NCI-H1048 (cell line): ENCODE data around the gene SSH2.
"Not testable (repeated sequence)": the region's sequence is repeated elsewhere in the genome, so short reads cannot be mapped to it uniquely, and the experiment has no call there.

Experiments
- DNase-seq: peaks from one replicate; lab custom pipeline; 2025; lab: John Stamatoyannopoulos, UW

SSH2 gene

DNA sequence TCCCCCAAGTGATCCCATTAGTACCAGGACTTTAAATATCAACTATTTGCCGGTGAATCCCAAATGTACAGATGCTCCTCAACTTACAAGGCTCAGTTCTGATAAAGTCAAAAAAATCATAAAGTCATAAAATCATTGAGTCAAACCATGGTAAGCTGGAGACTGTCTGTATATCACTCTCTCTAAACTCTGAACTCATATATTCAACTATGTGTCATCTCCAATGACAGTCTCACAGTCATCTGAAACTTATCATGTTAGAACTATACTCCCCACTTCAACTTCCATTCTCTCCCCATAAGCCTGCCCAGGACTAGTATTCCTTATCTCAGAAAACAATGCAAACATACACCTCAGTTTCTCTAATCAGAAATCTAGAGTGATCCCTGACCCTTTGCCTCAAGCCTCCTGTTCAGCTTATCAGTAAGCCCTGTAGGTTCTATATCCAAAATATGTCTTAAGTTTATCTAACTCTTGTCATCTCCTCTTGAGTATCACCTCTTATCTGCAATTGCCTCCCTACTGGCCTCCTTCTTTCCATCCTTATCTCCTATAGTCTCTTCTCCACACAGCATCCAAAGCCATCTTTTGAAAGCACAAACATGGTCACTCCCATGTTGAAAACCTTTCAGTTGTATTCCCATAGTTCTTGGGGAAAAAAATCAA is 55.0 kb downstream of the SSH2 start:
- DNase-seq = no peak

DNA sequence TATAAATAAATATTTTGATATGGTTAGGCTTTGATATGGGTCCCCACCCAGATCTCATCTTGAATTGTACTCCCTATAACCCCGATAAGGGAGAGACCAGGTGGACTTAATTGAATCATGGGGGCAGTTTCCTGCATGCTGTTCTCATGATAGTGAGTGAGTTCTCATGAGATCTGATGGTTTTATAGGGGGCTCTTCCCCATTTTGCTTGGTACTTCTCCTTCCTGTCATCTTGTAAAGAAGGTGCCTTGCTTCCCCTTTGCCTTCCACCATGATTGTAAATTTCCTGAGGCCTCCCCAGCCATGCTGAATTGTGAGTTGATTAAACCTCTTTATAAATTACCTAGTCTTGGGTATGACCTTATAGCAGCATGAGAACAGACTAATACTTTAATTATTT is 55.7 kb downstream of the SSH2 start:
- not testable (repeated sequence) for DNase-seq

DNA sequence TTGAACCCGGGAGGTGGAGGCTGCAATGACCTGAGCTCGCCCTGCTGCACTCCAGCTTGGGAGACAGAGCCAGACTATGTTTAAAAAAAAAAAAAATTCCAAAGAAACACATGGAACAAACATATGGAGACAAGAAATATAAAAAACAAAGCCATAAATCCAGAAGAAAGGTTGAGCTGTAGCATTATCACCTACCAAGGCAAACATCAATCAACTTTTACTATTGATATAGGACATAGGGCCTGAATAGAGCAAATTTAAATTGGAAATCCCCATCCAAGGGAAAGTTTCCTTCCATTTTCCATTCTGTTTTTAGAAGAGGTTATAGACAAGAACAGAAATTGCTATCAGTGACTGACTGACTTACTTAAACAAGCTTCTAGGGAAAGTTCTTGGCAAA is 56.6 kb downstream of the SSH2 start:
- no peak for DNase-seq

DNA sequence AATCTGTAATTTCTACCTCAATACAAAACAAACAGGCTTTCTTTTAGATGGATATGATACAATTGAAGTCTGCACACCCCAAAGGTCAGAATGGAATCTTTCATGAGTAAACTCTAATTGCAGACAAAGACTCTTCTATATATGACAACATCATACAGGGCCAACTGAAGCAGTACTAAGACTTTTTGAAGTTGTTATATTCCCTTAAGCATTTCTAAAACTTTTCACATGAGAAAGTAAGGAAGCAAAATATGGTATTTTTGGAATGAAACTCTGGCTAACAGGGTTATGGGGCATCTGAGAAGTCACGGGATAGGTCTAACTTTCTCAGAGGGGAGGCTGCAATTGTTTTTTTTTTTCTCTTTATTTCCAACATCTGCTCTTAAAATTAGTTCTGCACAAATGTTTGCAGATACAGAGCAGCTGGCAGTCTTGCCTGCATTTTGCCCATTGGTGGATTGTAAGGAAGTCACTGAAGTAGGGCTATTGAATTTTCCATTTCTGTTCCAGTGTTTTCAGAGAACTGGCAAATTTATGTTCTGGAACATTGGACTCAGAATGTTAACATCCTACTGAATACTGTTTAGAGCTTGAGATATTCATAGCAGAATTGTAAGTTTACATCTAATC is 59.1 kb downstream of the SSH2 start:
- no peak for DNase-seq

DNA sequence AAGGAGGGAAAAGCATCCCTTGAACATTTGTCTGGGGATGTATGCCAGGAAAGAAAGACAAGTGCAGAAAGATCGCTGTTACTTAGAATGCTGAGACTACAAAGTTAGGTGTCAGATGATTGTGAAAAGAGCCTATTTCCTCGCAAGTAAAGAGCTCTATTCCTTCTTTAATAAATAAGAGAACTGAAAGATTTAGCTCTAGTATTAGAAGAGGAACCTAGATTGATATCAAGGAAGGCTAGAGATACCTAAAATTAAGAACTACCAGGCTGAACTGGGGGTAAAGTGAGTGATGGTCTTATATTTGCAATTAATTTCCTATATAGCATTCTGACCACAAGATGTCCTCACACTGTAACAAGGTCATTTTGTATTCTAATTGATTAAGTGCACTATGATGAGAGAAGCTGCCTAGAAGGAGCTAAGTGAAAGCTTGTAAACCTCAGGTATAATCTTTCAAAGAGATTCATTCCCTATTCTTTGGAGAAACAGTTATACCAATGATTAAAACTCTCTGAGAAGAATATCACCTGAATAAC is 62.3 kb downstream of the SSH2 start:
- DNase-seq = no peak

DNA sequence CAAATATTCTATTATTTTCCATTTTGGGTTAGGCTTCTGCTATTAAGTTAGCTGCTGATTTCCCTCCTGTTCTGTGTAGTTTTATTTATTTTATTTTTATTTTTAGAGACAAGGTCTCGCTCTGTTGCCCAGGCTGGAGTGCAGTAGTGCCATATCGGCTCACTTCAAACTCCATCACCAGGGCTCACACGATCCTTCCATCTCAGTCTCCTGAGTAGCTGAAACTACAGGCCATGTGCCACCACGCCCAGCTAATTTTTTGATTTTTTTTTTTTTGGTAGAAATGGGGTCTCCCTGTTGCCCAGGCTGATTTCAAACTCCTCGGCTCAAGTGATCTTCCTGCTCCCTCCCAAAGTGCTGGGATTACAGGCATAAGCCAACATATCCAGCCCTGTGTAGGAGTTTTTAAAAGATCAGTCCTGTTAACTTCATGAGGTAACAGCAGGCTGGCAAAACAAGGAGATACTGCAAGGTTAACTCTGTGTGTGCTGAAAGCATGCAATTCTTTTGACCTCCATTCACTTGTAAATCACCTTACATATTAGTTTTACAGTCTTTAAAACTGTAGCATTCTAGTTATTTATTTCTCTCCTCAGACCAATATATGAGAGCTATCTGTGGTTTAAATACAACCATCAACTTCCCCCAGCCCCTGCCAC is 63.2 kb downstream of the SSH2 start:
- DNase-seq = no peak

DNA sequence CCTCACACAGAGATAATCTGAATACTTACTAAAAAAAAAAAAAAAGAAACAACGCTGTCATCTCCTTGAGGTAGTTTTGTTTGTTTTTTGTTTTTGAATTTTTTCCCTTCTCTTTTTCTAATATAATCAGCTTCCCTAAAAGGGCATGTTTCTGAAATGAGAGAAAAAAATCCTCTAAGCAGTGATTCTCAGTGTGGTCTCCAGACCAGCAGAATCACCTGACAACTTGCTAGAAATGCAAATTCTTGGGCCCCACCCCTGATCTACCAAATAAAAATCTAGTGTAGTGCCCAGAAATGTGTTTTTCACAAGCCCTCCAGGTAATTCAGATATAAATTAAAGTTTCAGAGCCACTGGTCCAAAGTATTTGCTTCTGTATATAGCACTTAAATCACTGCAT is 65.4 kb downstream of the SSH2 start:
- no peak for DNase-seq

DNA sequence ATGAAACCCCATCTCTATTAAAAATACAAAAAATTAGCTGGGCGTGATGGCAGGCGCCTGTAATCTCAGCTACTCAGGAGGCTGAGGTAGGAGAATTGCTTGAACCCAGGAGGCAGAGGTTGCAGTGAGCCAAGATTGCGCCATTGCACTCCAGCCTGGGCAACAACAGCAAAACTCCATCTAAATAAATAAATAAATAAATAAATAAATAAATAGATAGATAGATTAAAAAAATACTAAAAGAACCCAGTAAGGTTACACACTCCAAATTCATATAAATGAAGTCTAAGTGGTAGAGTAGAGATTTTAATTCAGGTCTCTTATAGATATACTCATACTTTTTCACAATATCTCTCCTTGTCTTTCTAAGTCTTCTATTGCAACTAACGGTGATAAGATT is 65.9 kb downstream of the SSH2 start:
- not testable (repeated sequence) for DNase-seq

DNA sequence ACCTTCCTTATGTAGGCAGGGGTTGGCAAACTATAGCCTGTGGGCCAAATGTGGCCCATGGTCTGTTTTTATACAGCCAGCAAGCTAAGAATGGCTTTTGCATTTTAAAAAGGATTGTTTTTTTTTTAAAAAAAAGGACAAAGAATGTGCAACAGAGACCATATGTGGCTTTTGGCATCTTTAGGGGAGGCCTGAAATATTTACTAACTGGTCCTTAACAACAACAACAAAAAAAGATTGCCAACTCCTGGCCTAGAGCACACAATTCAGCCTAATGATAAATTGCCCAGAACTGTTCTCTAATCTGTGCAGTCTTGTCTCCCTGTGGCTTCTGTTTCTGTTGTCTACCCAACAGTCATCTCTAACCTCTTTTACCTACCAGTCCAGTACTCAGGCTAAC is 67.1 kb downstream of the SSH2 start:
- no peak for DNase-seq

DNA sequence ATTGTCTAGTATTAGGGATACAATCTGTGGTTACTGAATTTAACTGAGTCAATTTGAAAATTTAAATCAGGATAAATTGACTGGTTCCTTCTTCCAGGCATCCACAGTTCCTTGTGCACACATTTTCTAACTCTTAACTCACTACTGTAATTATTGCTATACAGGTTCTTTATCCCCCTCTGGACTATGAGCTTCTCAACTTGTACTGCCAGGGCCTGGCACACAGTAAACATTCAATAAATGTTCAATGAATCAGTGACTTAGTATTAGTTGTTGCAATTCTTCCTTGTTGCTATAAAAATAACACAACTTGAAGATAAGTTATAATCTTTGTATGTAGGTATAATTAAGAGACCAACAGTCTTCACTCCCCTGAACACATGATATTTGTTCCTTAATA is 67.9 kb downstream of the SSH2 start:
- no peak for DNase-seq

DNA sequence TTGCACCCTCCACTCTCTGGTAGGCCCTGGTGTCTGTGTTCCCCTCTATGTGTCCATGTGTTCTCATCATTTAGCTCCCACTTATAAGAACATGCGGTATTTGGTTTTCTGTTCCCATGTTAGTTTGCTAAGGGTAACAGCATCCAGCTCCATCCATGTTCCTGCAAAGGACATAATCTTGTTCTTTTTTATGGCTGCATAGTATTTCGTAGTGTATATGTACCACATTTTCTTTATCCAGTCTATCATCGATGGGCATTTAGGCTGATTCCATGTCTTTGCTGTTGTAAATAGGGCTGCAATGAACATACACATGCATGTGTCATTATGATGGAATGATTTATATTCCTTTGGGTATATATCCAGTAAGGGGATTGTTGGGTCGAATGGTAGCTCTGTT is 70.6 kb downstream of the SSH2 start:
- not testable (repeated sequence) for DNase-seq

DNA sequence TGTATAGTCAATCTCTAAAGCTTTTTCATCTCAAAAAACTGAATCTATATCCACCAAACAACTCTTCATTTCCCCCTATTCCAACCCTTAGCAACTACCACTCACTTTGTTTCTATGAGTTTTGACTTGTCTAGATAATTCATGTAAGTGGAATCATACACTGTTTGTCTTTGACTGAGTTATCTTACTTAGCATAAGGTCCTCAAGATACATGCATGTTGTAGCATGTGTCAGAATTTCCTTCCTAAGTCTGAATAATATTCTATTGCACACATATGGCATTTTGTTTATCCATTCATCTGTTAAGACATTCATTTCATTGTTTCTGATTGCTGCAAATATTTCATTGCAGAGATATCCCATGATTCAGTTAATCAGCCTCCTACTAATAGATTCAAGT is 72.2 kb downstream of the SSH2 start:
- DNase-seq = no peak

DNA sequence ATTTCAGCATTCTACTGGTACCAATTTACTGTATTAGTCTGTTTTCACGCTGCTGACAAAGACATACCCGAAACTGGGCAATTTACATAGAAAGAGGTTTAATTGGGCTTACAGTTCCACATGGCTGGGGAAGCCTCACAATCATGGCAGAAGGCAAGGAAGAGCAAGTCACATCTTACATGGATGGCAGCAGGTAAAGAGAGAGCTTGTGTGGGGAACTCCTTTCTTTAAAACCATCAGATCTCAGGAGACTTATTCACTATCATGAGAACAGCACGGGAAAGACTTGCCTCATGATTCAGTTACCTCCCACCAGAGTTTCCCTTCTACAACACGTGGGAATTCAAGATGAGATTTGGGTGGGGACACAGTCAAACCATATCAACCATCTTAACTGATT is 72.9 kb downstream of the SSH2 start:
- DNase-seq = not testable (repeated sequence)

DNA sequence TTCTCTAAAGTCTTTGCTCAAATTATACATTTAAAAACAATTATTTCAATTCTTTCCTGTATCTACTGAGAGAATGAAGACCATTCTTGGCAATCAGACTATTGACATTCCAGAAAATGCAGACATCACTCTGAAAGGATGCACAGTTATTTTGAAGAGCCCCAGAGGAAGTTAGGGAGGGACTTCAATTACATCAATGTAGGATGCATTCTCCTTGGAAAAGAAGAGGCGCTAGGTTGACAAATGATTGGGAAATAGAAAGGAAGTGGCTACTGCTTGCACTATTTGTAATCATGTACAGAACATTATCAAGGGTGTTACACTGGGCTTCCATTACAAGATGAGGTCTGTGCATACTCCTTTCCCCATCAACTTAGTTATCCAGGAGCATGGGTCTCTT is 74.3 kb downstream of the SSH2 start:
- no peak for DNase-seq

DNA sequence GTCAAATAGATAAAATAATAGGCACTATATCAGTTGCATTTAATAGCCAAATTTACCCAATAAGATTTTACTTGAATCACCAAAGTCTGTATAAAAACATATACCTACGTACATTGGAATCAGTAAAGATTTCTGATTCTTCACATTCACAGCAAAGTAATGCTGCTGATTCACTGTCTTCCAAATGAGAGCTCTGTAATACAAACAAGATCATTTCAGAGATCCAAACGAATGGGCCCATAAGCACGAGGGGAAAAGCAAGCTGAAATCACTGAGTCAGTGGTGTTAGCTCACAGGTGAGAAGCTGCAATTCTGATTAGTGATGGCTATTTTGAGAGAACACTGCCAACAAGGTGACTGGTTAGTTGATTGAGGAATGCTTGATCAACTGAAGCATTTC is 81.3 kb downstream of the SSH2 start:
- DNase-seq = no peak

DNA sequence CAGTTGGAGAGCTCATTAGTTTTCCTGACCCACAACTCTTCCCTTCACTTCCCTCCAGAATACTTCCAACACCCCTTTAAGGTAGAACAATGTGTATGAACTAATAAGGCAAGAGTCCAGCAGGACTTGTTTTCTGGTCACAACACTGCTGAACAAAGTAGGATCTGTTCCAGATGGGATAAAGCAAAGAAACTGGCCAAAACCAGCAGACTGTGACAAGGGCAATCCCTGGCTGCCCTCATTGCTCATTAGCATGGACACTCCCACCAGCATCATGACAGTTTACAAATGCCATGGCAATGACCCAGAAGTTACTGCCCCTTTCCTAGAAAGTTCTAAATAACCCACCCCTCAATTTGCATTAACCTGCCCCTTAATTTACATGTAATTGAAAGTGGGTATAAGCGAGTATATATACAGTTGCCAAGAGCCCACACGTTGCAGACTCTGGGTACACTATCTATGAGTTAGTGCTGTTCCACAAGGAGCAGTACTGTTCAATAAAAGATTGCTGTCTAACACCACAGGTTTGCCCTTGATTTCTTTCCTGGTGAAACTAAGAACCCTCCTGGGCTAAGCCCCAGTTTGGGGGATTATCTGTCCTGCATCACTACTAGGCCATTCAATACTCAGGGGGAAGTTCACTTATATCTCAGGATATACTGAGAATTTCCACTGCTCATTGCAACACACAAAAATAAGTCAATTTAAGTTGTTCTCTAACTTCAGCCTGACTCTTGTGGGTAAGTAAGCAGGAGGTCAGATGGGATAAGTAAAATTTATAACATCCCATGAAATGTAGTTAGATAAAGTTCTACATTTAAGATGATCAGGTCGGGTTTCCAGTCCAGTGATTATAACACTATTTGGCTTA is 82.3 kb downstream of the SSH2 start:
- DNase-seq = no peak

DNA sequence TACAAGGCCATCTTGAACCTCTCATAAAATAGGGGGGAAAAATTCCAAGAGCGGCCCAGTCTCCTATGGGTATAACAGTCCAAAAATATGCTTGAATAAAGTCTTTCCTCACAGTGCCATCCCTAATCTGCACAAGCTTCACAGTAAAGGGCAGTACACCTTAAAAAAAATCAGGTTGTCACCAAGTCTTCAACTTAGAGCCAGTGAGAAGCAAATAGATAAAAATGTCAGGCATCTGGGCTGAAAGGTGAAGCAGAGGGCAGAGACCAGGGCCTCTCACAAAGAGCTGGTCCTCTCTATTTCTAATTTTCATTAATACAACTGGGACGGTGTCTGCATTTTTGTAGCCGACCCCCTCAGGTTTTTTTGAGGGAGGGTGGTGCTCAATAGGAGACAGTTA is 82.9 kb downstream of the SSH2 start:
- no peak for DNase-seq

DNA sequence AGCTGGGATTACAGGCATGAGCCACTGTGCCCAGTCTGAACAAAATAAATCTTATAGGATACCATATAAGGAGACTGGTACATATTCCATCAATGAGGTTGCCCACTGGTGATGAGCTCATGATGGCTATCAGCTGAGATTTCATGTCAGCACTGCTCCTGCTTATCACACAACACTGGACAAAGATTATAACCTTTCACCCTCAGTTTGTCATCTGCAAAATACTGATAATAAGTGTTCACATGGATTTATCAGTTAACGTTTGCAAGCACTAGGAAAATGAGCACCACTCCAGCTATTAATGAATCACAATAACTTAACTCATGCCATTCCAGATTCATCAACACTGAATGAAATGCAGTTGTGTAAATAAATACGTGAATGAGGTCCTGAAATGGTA is 83.7 kb downstream of the SSH2 start:
- DNase-seq = no peak

DNA sequence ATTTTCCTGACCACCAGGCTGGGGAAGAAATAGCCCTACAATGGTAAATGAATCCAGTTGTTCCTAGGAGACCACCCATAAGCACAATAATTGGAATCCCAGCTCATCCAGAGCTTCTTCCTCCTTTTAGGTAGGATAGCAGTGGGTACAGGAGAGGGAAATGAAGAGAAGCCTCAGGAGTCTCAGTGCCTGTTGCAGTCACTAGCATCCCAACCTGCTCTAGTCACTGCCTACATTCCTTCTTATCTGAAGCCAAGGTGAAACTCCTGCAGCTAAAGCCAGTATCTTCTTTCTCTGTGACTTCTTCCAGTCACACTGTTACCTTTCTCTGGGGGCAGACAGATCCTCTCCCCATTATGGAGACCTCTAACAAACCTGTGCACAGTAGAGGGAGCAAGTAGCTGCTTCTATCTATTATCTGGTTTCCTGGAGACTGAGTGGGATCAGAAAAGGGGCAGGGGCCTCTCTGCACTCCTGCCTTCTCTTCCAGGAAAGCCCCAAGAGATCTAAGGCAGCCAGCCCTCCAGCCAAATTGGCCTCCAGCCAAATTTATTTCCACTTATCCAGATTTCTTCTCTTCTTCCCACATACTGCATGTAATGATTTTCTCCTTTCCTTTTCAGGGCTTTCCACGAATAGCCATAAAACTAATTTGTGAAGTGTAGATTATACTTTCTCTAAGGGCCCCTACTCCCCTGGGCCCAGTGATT is 85.5 kb downstream of the SSH2 start:
- no peak for DNase-seq

DNA sequence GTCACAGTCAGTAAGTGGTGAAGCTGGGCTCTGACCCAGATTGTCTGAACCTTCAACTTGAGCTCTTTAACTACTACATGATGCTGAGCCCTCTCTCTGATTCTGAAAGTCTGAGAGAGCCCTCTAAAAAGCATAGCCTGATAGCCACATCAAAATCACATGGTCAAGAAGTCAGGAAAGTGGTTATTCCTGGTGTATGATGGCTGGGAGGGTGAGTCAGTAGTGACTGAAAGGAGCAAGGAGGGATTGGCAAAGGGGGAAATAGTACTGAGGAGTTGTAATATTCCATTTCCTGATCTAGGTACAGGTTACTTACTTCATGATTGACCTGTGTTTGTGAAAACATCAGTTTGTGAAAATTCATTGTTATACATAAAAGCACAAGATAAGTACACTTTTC is 89.1 kb downstream of the SSH2 start:
- no peak for DNase-seq

DNA sequence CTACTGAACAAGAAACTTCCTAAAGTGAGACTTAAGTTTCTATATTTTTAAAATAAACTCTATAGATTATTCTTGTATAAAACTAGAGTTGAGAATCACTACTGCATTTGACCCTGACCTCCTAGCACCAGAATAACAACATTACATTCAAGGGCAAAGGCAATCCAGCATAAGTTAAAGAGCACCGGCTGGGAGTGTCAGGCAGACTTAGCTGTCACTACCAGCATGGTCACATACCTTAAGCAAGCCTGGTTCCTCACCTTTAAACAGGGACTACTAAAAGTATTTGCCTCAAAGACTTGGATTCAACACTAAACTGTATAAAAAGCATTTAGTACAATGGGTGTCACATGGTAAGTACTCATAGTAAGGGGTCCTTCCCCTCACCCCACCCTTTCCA is 90.4 kb downstream of the SSH2 start:
- DNase-seq = no peak

DNA sequence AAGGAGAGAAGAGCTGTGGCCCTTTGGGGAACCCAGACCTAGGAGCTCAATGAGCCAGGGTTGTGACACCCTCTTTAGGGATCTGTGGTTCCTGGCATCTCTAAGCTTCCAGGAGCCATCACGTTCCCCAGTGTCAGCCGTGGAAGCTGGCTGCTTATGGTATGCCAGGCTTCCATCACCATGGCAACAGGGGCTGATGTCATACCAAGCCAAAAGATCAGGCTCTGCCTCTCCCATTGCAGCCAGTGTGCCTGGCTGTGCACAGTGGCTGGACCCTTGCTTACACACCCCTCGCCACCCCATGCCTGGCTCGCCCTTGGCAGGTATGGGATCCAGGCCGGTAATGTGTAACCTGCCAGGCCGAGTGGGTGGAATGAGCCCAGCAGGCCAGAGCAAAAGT is 91.1 kb downstream of the SSH2 start:
- DNase-seq = no peak
